Germinal center (tissue), 1 donor: ENCODE data around the gene MANF.
"Not testable (repeated sequence)": the region's sequence is repeated elsewhere in the genome, so short reads cannot be mapped to it uniquely, and the experiment has no call there.

ENCODE experiments used
- DNase-seq: peaks from one replicate; pipeline ENCODE4 v3.0.0; 2012; ENCODE audit warnings: mixed read lengths, low spot score

The MANF gene

DNA sequence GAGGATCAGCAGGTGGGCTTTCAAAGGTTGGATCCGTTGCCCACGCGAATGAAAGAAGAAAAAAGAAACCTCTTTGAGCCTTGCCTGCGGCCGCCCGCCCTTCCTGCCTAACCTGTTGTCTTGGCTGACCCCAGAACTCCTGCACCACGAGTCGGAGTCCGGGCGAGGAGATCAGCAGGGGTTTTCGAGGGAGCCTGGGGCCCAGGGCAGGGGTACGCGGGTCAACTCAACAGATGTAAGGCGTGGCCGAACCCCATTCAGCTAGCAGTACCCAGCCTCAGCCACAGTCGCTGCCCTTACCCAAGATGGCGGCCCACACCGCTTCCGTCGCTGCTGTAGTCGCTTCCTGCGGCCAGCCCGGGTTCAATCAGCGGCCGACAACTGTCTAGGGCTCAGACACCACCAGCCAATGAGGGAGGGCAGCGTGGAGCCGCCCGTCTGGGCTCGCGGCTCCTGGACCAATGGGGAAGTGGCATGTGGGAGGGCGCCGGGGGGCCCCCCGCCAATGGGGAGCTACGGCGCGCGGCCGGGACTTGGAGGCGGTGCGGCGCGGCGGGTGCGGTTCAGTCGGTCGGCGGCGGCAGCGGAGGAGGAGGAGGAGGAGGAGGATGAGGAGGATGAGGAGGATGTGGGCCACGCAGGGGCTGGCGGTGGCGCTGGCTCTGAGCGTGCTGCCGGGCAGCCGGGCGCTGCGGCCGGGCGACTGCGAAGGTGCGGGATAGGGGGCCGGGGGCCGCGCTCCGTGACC lies at the start of gene MANF:
MANF (plus strand) TSS at position 566 of the 748 bp plus-strand sequence; CDS start at position 618, 52 bp downstream.
- DNase-seq = peak; percentile 100

DNA sequence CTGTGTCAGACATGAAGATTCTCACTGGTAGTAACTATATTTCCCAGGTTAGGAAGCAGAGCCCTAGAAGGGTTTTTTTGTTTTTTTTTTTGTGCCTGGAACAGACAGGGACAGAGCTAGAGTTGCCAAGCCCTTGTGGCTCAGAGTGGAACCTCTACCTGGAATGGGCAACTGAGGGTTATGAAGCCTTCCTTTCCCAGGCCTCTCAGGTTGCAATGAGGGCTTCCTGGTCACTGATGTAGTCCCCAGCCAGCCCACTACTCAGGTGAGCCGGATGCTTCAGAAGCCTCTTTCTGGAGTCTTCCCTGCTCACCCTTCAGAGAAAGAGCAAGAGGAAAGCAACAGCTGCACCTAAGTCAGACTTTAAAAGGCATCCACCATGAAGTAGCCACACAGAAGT lies 48.8 kb upstream of the MANF start:
- no peak for DNase-seq

DNA sequence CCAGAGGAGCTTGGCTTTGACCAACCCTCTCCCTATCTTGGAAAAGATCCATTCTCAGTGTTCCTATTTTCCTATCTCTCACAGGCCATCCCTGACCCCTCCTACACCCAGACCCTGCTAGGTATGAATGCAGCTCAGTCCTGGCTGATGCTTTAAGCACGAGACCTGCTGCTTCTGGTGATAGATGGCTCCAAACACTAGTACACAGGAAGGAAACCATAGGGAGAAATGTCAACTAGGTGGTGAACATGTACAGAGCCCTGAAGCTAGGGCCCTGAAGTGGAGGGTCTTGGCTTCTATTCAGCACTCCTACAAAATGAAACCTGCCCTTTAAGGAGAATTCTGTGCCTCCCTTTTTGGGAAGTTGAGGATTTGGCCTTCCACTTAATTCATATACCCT lies 47.4 kb upstream of the MANF start:
- DNase-seq = no peak

DNA sequence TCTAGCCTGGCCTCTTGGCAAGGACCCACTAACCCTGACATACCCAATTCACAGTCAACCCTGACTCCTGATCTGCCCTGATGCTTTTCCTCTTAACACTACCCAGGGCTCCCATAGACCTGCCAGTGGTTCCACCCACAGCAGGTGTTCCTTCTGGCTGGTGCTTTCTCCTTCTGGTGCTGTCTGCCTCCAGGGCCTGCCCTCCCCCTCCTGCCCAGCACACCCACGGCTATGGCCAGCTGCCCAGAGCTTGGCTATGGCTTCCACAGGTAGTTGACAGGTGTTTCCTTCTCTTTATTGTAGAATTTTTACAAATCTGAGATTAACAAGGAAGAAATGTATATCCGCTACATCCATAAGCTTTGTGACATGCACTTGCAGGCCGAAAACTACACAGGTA lies 46.5 kb upstream of the MANF start:
- no peak for DNase-seq

GRCh38 chr3:51340013-51340829 lies 44.9 kb upstream of the MANF start:
- no peak for DNase-seq

DNA sequence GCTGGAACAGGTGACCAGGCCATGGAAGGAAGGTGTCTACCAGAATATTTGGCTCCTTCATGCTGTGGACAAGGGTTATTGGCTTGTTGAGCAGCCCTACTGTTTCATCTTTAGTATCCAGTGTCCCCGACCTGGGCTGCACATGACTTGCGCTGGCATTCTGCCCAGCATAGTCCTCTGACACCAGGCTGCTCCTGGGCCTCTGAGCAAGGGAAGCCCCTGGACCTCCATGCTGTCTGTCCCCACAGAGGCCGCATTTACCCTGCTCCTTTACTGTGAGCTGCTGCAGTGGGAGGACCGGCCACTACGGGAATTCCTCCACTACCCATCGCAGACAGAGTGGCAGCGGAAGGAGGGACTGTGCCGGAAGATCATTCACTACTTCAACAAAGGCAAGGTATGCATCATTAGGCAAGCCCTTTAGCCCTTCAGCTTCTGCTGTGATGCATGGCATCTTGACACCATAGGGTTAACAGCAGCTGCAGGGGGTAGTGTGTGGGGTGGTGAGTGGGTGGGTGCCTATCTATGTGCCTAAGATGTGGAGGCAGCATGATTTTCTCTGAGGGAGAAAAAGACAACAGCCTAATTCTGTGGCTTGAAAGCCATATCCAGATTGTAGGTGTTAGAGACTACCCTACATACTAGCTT lies 44.0 kb upstream of the MANF start:
- DNase-seq = no peak

GRCh38 chr3:51343918-51344687 lies 41.0 kb upstream of the MANF start:
- no peak for DNase-seq

DNA sequence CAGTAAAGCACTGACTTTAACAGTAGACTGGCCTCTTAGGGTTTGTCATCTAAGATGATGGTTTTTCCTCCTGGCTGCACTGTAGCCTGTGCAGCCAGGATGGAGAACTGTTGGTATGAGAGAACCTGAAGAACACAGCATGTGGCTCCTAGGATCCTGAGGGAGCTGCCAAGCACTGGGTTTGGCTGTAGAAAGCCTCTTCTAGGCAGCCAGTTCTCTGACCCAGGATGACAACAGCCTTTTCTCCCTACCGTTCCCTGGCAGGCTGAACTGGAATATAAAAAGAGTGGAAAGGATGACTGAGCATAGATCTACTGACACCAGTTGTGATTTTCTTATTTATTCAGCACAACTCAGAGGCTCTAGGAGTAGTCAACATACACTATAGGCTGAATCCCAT lies 34.3 kb upstream of the MANF start:
- DNase-seq = no peak

- no peak for DNase-seq
These were observed 32.0 kb upstream of the MANF start for GRCh38 chr3:51353131-51353530.

- no peak for DNase-seq
These were observed 31.4 kb upstream of the MANF start for GRCh38 chr3:51353691-51354090.

DNA sequence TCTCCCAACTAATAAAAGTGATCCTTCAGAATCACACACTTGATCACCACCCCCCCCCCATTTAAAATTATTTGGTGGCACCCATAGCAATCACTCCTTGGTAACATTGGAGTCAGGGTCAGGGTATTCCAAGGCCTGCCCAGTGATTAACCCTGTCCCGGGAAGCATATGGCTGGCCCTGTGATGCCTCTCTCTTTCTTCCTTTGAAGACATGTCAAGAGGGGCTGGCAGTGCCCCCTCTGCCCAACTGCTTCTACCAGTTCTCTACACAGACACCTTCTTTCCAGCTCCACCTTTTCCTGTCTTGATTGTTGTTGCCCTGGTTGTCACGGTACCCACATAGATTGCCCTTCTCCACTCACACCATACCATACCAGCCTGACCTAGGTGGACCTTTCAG lies 30.9 kb upstream of the MANF start:
- no peak for DNase-seq

DNA sequence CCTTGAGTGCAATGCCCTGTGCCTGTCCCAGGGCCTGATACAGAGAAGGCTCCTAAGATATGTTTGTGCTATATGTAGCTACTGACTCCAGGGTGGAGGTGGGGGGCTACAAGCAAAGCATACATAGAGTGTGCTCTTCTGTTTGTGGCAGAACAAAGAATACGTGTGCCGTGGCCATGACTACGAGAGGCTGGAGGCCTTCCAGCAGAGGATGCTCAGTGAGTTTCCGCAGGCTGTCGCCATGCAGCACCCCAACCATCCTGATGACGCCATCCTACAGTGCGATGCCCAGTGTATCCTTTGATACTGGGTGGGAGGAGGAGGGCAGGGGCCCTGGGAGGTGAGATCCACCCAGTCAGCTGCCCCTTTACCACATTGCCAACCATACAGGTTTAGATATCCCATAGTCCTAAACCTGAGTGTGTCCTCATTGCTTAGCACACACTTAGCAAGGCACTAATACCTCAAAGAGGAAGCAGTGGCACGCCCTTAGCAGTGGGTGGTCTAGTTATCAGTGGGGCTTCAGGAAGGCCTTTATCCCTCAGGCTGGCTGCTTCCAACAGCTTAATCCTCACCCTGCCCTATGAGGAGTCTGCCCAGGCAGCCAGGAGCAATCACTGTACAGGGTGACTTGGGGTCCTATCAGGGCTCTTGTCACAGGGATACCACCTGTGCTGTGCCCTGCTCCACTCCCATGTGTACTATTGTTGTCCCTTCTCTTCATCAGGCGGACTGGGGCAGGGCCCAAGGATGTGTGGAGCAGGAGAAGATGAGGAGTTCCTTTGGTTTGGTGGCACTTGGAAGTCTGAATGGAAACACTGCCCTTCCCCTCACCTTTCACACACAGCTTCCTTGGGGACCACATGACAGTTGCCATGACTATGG lies 30.1 kb upstream of the MANF start:
- DNase-seq = no peak

- DNase-seq = no peak
These were observed 29.1 kb upstream of the MANF start for GRCh38 chr3:51355891-51356578.

DNA sequence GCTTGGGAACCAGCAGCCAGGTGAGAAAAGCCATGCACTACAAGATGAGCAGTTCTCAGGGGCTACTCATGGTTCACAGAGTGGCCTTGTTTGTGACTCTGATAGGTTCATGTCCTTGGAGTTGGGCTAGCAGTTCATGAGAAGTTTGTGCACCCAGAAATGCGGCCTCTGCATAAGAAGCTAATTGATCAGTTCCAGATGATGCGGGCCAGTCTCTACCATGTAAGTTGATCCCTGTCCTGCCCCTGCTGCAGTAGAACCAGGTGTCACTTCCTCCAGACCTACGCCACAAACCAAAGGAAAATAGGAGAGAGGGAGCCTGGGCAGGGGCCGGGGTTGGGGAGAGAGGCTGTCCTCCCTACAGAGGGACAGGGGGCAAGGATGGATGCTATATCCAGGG lies 27.2 kb upstream of the MANF start:
- DNase-seq = no peak

DNA sequence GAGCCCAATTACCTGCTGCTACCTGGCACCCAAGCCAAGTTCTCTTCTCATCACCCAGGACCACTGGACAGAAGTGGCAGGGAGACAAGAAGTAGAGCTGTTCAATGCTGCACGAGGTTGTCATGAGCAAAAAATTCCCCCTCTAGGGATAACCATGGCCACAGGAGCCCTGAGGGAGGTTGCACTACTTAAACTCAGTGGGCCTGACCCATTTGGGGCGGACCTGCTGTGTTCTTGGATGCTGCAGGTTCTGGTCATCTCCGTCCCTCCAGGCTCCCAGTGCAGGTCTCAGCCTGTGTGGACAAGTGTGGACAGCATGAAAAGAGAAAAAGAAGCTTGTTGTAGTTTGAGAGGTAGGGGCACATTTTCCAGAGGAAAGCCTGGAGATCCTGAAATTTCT lies 26.1 kb upstream of the MANF start:
- no peak for DNase-seq

DNA sequence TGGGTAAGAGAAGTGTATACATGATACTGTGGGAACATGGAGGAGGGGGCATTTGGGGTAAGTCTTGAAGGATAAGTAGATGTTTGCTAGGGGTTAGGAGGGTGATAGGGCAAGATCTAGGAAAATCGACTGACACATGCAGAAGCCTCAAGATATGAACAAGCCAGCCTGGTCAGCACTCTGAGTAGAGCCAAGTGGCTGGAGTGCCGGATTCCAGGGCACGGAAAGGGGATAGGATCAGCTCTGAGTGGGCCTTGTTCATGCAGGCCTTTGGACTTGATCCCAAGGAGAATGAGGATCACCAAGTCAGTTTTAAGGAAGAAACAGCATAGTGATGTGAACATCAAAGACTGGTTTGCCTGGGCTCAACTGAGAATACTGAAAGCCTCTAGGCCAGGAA lies 24.3 kb upstream of the MANF start:
- DNase-seq = no peak

GRCh38 chr3:51361746-51362145 lies 23.3 kb upstream of the MANF start:
- DNase-seq = no peak

GRCh38 chr3:51362476-51362875 lies 22.6 kb upstream of the MANF start:
- no peak for DNase-seq

GRCh38 chr3:51368276-51368675 lies 16.8 kb upstream of the MANF start:
- not testable (repeated sequence) for DNase-seq

DNA sequence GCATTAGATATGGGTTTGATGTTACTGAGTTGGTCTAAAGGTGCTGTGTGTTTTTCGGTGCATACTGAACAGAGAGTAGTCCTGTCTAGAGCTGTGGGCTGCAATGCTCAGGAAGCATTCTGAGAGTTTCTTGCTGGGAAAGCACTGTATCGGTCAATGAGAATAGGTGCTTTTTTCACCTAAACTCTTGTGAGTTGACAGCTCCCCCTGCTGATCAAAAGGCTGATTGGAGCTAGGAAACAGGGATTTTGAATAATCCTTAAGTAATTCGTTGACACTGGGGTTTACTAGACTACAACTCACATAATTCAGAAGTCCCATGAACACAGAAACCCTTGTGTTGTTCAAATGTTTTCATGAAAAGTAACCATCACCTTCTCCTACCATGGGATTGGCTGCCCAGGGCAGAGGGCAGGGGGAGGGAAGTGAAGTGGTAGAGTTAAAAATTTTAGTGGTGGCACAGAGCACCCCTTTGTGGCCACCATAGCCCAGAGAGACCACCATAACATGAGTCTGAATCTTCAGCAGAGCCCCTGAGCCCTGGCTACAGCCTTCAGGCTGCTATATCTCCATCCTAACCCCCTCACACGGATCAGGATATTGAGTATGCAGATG lies 13.0 kb upstream of the MANF start:
- DNase-seq = peak; percentile 46
